B cell (primary cell): ENCODE data around the gene FRS3.

ENCODE experiments used
- CTCF ChIP-seq: fragments of 200-600 bp; IDR thresholded peaks from one replicate; pipeline ENCODE4 v1.8.0; 2022; ENCODE audit warnings: antibody characterized with exemption, mild to moderate bottlenecking
- EZH2 ChIP-seq: IDR thresholded peaks from 2 replicates; pipeline ENCODE4 v1.6.1; 2012; ENCODE audit warnings: borderline replicate concordance, low read depth, mild to moderate bottlenecking, moderate library complexity, low read length; ENCODE audit not compliant: insufficient read depth, poor library complexity, severe bottlenecking

GRCh38 chr6:41801380-41801779 is 21.7 kb upstream of the FRS3 start:
- no peak for TF ChIP-seq CTCF
- TF ChIP-seq EZH2: no peak
